OCI-M2 (cell line): Measurements from ENCODE around the gene MAB21L4.

Experiments used
- DNase-seq: peaks from one replicate; lab custom pipeline; 2025; ENCODE audit not compliant: unreplicated experiment; lab: John Stamatoyannopoulos, UW

The MAB21L4 gene

DNA sequence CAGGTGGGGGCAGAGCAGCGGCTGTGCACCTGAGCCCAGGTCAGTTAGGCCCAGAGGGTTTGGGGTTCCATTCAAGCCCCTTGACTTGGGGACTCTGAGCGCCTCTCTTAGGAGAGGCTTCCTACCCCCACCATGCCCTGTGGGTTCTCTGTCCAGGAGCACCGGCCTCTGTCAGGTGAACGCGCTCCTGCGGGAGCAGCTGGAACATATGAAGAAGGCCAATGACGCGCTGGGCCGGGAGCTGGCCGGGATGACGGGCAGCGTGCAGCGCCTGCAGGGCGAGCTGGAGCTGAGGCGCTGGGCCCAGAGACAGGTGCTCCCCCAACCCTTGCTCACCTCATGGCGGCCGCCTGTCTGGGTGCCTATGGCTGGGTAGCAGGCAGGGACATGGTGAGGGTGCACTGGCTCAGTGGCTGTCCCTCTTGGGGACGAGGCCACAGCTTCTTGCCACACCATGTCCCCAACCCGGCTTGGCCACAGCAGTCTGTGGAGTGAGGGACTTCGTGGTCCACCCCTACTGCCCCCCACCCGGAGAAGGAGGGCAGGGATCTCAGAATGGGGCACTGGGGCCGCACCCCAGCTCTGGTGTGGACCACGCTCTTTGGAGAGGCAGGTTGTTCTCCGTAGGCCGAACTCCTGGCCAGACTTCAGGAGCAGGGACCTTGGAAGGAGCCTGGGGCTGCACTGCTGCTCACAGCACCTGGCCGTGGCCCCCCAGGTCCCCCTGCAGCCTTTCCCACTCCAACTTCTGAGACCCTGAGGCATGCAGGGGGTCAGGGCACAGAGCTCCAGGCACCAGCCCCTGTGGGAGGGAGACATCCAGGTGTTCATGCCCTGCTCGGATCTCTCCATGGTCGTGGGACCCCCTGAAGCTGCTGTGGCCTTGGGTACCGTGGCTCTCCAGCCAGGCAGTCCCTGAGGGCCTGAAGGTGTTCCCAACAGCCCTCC lies 29.9 kb upstream of the MAB21L4 start:
- DNase-seq: no peak

DNA sequence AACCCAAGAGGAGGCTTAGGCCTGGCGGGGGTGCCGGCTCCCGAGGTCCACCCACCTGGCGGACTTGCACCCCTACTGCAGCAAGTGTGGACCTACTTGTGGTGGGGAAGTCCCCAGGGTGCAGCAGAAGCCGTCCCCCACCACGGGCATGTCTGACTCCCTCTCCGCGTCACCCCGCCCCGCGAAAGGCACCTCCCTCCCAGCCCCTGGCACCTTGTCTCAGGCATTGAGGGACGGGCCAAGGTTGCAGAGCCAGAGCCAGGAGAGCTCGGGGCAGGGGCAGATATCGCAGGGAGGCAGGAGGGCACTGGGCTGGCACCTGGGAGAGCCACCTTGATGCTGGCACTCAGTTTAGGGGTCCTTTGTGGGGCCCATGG lies 29.2 kb upstream of the MAB21L4 start:
- no peak for DNase-seq

DNA sequence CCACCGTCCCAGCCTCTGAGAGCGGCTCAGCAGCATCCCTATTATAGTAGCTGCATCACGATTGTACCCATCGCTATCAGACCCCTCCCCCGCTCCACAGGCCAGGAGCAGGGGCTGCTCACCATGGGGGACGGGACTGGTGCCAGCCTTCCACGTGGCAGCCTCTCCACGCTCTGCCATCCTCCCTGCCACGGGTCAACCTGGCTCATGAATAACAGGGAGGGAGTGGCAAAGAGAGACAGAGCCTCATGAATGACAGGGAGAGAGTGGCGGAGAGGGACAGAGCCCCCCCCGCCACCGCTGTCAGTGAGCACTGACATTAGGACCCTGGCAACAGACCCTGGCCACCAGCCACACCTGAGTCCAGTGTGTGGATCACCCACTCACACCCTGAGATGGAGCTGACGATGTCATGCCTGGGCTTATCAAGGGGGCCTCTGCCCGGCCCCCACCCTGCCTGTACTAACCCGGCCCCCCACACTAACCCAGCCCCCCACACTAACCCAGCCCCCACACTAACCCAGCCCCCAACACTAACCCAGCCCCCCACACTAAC lies 27.1 kb upstream of the MAB21L4 start:
- DNase-seq: no peak

GRCh38 chr2:240922245-240922981 lies 26.5 kb upstream of the MAB21L4 start:
- DNase-seq: no peak

GRCh38 chr2:240921995-240922244 lies 26.0 kb upstream of the MAB21L4 start:
- no peak for DNase-seq

DNA sequence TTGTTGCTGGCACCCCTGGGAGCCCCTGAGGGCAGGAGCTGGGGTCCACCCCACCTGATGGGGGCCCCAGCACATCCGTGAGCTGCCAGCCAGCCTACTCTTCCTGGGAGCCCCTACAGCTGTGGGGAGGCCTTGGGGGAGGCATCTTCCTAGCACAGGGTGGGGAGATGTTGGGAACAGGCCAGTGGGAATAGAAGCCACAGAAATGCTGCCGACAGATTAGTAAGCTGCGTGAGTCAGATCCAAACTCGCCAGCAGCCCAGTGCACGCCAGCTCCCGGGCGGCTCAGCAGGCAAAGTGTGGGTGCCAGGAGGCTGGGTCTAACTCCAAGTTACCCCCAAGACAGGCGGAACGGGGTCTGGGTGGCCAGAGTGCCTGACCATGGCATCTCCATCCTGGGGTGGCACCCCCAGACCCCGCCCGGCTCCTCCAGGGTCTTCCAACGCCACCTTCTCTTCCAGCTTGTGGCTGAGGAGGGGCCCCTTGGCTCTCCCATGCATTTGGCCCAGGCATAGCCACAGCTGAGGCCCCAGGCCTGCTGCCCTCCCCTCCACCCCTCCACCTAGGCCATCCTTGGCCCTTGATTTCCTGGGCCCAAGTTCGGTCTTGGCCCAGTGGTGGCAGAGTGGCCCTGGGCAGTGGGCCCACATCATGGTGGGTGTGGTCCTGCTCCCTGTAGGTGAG lies 25.5 kb upstream of the MAB21L4 start:
- no peak for DNase-seq

- no peak for DNase-seq
Measured at GRCh38 chr2:240920783-240921231, 24.9 kb upstream of the MAB21L4 start.

- no peak for DNase-seq
Measured at GRCh38 chr2:240919786-240920782, 24.1 kb upstream of the MAB21L4 start.

DNA sequence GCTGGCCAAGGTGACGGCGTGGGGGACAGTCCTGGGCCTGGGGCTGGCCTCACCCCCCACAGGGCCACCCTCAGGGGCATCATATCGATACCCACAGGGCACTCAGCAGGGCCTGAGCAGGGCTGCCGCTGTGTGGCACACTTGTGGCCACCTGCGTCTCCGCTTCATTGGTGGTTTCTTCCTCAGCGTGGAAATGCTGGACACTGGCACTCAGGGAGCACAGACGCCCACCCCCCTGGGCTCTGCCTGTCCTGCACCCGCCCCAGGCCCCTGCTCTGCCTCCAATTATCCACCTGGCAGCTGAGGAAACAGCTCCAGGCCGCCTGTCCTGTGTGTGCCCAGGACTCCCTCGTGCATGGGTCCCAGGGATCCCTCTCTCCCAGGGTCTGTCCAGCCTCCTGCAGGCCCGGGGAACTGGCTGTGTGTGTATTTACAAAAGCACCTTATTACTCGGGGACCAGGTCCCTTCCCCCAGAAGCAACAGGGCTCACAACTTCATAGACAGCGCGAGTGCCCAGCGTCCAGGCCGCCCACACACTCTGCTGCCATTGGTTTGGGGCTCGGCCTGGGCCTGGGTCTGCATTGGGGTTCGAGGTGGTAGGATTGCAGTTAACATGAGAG lies 23.3 kb upstream of the MAB21L4 start:
- no peak for DNase-seq

DNA sequence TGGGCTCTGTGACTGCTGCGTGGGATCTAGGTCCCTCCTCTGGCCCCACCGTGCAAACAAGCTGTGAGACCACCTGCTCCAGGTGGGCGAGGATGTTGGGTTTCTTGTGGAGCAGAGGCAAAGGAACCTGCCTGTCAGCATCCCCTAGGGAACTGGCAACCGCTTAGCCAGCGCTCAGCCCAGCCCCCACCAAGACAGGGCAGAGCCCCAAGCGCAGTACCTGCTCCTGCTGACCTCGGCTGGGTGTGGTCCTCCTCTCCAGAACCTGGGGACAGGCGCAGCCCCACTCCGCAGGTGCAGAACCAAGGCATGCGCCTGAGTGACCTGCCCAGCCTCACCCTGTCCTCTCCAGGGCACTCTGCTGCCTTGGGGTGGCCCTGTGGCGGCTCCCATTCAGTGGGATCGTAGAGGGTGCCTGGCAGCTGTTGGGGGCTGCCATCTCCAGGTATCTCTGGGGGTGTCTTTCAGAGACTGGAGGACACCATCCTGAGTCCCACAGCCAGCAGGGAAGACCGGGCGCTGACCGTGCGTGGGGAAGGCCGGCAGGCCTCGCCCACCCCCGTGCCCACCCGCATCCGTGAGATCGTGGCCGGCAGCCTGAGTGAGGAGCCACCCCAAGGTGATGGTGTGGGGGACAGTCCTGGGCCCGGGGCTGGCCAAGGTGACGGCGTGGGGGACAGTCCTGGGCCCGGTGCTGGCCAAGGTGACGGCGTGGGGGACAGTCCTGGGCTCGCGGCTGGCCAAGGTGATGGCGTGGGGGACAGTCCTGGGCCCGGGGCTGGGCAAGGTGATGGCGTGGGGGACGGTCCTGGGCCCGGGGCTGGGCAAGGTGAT lies 22.5 kb upstream of the MAB21L4 start:
- no peak for DNase-seq

- no peak for DNase-seq
Measured at GRCh38 chr2:240917684-240918257, 21.8 kb upstream of the MAB21L4 start.

- no peak for DNase-seq
Measured at GRCh38 chr2:240917009-240917683, 21.2 kb upstream of the MAB21L4 start.

DNA sequence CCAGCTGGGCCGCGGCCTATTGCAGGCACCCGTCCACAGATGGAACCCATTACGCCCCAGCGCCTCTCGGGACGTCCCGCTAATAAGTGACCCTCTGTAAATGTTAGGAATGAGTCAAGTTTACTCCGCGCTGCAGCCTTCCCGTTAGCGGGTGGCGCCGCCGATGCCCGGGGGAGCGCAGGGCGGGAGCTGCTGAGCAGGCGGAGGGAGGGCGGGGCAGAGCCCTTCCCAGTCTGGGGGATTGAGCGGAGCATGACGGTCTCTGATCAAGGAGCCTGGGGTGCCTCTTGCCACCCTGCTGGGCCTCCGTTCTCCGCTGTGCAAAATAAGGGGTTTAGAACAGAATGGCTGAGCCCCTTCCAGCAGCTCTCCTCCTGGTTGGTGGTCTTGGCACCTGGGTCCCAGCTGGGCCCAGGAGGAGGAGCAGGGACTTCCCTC lies 20.6 kb upstream of the MAB21L4 start:
- no peak for DNase-seq

- DNase-seq: no peak
Measured at GRCh38 chr2:240915526-240916341, 19.8 kb upstream of the MAB21L4 start.

DNA sequence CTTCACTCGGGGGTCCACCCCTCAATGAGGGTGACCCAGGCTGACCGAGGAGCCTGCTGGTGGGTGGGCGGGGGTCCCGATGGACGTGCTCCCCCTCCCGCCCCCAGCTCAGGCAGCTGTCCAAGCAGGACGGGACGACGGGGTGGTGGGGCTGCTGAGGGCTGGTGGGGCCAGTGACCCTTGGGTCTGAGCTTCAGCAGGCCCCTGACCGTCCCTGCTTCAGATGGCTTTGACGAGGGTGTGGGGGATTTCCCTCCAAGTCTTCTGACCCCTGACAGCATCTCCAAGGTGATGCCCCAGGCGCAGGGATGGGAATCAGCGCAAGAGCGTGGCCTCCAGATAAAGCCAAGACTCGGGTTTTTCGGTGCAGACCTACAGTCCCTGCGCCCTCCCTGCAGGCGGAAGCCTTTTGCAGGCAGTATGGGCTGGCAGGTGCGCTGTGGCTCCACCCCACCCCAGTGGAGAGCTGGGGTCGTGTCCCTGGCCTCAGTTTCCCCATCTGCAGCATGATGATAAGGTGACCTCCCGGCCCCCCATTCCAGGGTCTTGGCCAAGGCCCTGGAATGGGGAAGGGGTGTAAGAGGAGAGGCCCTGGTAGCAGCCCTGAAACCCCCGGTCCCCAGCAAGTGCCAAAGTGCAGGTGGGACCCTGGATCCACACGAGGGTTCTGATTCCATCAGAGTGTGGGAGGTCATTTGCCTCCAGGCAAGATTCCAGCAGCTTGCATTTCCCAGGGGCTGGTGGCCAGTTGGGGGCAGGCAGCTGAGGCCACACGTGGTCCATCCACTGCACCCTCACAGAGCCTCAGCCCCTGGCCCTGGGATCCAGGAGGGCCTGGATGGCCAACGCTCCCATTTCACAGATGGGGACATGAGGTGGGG lies 18.9 kb upstream of the MAB21L4 start:
- DNase-seq: no peak
